Endothelial cell of umbilical vein (primary cell): ENCODE measurements around the gene PCMT1. TPM values are rescaled to one million over a fixed set of nuclear protein-coding genes. Genes with fewer than 3 reads are reported as not detected.

Experiments used
- BruUV-seq: library from RNA; stranded (reverse); fragments of 400-500 nt; replicated peaks from 2 replicates; lab custom pipeline; 2021; lab: Mats Ljungman, UMichigan
- CTCF ChIA-PET: fragments of 300-600, 350-600 bp; sonication (Branson Sonifier 250); formaldehyde crosslinking; loops from one replicate; lab custom pipeline; 2021; ENCODE audit warnings: antibody characterized with exemption, inconsistent platforms; lab: Charles Lee
- POLR2A ChIA-PET: fragments of 300-600, 350-600 bp; sonication (Branson Sonifier 250); formaldehyde crosslinking; loops from one replicate; lab custom pipeline; 2021; ENCODE audit warnings: antibody characterized with exemption, inconsistent platforms; lab: Charles Lee
- DNase-seq: peaks from one replicate; pipeline ENCODE4 v3.0.0-alpha.2; 2011; ENCODE audit warnings: low read depth, low spot score
- FAIRE-seq: peaks from 2 replicates; lab custom pipeline; 2011; peaks lifted over from hg19 to GRCh38; lab: Jason Lieb, UNC
- H2AFZ ChIP-seq: 2 replicates; pipeline ENCODE4 v1.6.0; 2012; ENCODE audit warnings: low read depth, low read length, control low read depth, inconsistent platforms
- H3K27ac ChIP-seq: 2 replicates; pipeline ENCODE4 v1.5.1; 2011; ENCODE audit warnings: low read depth, mild to moderate bottlenecking, control low read depth, low read length, moderate library complexity; ENCODE audit not compliant: insufficient read depth
- H3K27me3 ChIP-seq, 2 experiments: 2 replicates each; pipeline versions ENCODE4 v1.6.0 to v1.6.1; 2011; ENCODE audit warnings: low read length in 2 of 2, mixed read lengths in 1 of 2; ENCODE audit not compliant: control insufficient read depth in 2 of 2, insufficient read depth in 2 of 2
- H3K36me3 ChIP-seq, 2 experiments: 2 replicates in 1 of 2; 3 replicates in 1 of 2; pipeline ENCODE4 v1.5.1; 2011; ENCODE audit warnings: low read length in 2 of 2, mild to moderate bottlenecking in 1 of 2, moderate library complexity in 1 of 2; ENCODE audit not compliant: control insufficient read depth in 2 of 2, insufficient read depth in 2 of 2; ENCODE audit errors: extremely low read depth in 1 of 2
- H3K4me1 ChIP-seq: 3 replicates; pipeline ENCODE4 v1.5.1; 2011; ENCODE audit warnings: mild to moderate bottlenecking, low read length; ENCODE audit not compliant: control insufficient read depth, insufficient read depth; ENCODE audit errors: extremely low read depth
- H3K4me2 ChIP-seq: 2 replicates; pipeline ENCODE4 v1.6.1; 2011; ENCODE audit warnings: low read length, control low read depth, mixed read lengths; ENCODE audit not compliant: insufficient read depth
- H3K4me3 ChIP-seq, 3 experiments: fragments of 200-600 bp in 1 of 3; sonication (generic), shearing (Covaris generic) in 1 of 3; replicated peaks in 1 of 3; 2 replicates each; pipeline ENCODE4 v1.5.1; 2011 to 2016; ENCODE audit warnings: control low read depth in 3 of 3, low read length in 3 of 3, mild to moderate bottlenecking in 2 of 3, inconsistent platforms in 1 of 3, low read depth in 1 of 3, moderate library complexity in 1 of 3; ENCODE audit not compliant: insufficient read depth in 1 of 3
- H3K79me2 ChIP-seq: 2 replicates; pipeline ENCODE4 v1.6.0; 2012; ENCODE audit warnings: low read length, inconsistent platforms; ENCODE audit not compliant: control insufficient read depth, insufficient read depth
- H3K9ac ChIP-seq: replicated peaks from 2 replicates; pipeline ENCODE3; 2011; ENCODE audit warnings: low read length, control low read depth; ENCODE audit not compliant: insufficient read depth; ENCODE audit errors: extremely low read depth
- H3K9me1 ChIP-seq: replicated peaks from 3 replicates; pipeline ENCODE4 v1.6.0; 2011; ENCODE audit warnings: mild to moderate bottlenecking, low read length; ENCODE audit not compliant: control insufficient read depth, insufficient read depth; ENCODE audit errors: extremely low read depth
- H3K9me3 ChIP-seq: replicated peaks from 2 replicates; pipeline ENCODE4 v1.5.1; 2012; ENCODE audit warnings: low read length, inconsistent platforms; ENCODE audit not compliant: control insufficient read depth, insufficient read depth
- H4K20me1 ChIP-seq: replicated peaks from 2 replicates; pipeline ENCODE3; 2011; ENCODE audit warnings: mild to moderate bottlenecking, low read length; ENCODE audit not compliant: control insufficient read depth, insufficient read depth; ENCODE audit errors: extremely low read depth
- EZH2 ChIP-seq: IDR thresholded peaks from 2 replicates; pipeline ENCODE4 v1.6.1; 2012; ENCODE audit warnings: borderline replicate concordance, low read depth, mild to moderate bottlenecking, moderate library complexity, low read length, inconsistent platforms; ENCODE audit not compliant: severe bottlenecking
- FOS ChIP-seq: IDR thresholded peaks from 2 replicates; pipeline ENCODE4 v1.6.1; 2011; ENCODE audit warnings: mild to moderate bottlenecking, low read length, moderate library complexity, borderline replicate concordance; ENCODE audit not compliant: insufficient read depth
- GATA2 ChIP-seq: IDR thresholded peaks from 2 replicates; pipeline ENCODE4 v1.7.0; 2011; ENCODE audit warnings: low read depth, mild to moderate bottlenecking, moderate library complexity, mixed read lengths, low read length; ENCODE audit not compliant: insufficient read length, insufficient read depth
- JUN ChIP-seq: IDR thresholded peaks from 2 replicates; pipeline ENCODE4 v1.6.1; 2011; ENCODE audit warnings: borderline replicate concordance, low read depth; ENCODE audit not compliant: insufficient read length, insufficient read depth
- MYC ChIP-seq: IDR thresholded peaks from one replicate; pipeline ENCODE4 v1.6.1; 2011; ENCODE audit warnings: mild to moderate bottlenecking, low read depth, low read length
- POLR2A ChIP-seq: IDR thresholded peaks from 2 replicates; pipeline ENCODE4 v1.6.1; 2012; ENCODE audit warnings: low read depth, mild to moderate bottlenecking, control low read depth, low read length
- POLR2AphosphoS5 ChIP-seq: IDR thresholded peaks from 2 replicates; pipeline ENCODE4 v1.6.1; 2012; ENCODE audit warnings: low read depth, mild to moderate bottlenecking, control low read depth, low read length, moderate library complexity; ENCODE audit not compliant: insufficient read depth
- dilution Hi-C: fragments of 300-500 bp; cut with MboI; formaldehyde crosslinking; loops from one replicate; pipeline ENCODE4 v1.15.0; 2019; ENCODE audit warnings: low sequenced_read_pairs; ENCODE audit not compliant: extremely low pct_ligation_motif_present
- intact Hi-C: fragments of 100-400 bp; cut with micrococcal nuclease; formaldehyde crosslinking; loops from one replicate; pipeline ENCODE4 v1.10.0; 2022
- polyA plus RNA-seq, 4 experiments: library from polyadenylated mRNA; depleted of rRNA in 3 of 4; stranded (reverse) in 3 of 4; unstranded in 1 of 4; fragments of >200 nt; gene quantifications; 2 replicates each; pipeline versions ENCODE4 v1.2.1 to v1.2.3, GENCODE V29; 2011 to 2012; ENCODE audit warnings: missing spikeins in 1 of 4
- total RNA-seq: library from RNA; stranded (reverse); gene quantifications from 2 replicates; pipeline ENCODE4 v1.2.3, GENCODE V29; 2021
- TF ChIP-seq, protein P1 (sequence below): IDR thresholded peaks from 2 replicates; pipeline ENCODE4 v1.6.1; 2011; ENCODE audit not compliant: insufficient read depth, insufficient read length
- TF ChIP-seq, protein P2 (sequence below), 2 donors: IDR thresholded peaks; 1 replicate in 1 of 2; 2 replicates in 1 of 2; pipeline ENCODE4 v1.5.1; 2011; ENCODE audit warnings: low read length in 2 of 2, mild to moderate bottlenecking in 2 of 2, moderate library complexity in 2 of 2, control low read depth in 1 of 2, inconsistent platforms in 1 of 2, low read depth in 1 of 2; ENCODE audit not compliant: insufficient read depth in 1 of 2; ENCODE audit errors: extremely low read depth in 1 of 2

The PCMT1 gene
- total and polyA plus RNA-seq, 2 donors (not counting 3 experiments of a cell fraction or from before 2014, with no cell fraction given) = 95.0 to 102 TPM

DNA sequence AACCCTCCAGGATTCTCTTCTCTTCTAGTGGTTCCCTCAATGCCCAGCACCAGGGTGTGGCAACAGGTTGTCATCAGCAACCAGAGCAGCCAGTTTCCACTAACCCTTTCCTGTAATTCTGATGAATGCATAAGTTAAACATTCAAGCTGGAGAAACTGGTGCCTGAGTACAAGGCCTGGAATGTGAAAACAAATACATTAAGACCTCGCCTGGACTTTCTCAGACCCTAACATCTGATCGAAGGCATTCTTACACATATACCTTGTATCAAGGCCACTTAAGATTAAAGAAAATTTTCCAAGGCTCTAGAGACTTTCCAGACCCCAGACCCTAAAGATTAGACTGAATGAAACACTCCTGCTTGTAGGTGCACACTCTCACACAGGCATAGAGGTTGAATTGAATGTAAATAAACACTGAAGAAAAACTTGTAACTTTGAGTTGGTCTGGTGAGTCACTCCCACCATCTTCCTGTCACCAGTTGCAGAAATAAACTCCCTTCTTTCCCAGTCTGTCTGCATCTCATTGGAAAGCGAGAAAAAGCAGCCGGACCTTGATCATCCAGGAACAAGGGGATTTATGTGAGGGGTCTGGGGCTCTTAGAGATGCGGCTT lies 105.6 kb downstream of the PCMT1 start:
- Histone ChIP-seq H3K9me1 (no peaks in the 10 kb centered on the region), H3K9ac (peak overlapping the region; percentile 92), H3K27me3 (no peaks in the 10 kb centered on the region), H3K9me3 (no peaks in the 10 kb centered on the region), H3K79me2 (peaks cover 47% of the 10 kb centered on the region), H3K4me3 (peak overlapping the region; percentile 35 to 74 (median 58)), H3K4me1 (peaks cover 73% of the 10 kb centered on the region), H3K27ac (peak overlapping the region; percentile 95), H2AFZ (no peak overlapping the region), H3K4me2 (peak overlapping the region; percentile 97), H3K36me3 (no peaks in the 10 kb centered on the region), H4K20me1 (no peaks in the 10 kb centered on the region)
- intact Hi-C loops (loop anchor here (1.0 to 5.0 kb wide), 3 partner anchors 8 to 308 kb away; partner anchors contain the start of gene PPIL4), dilution Hi-C loops (no loop called here)
- peak; percentile 85 for FAIRE-seq
- ChIA-PET CTCF (interaction anchor here (1.4 to 1.6 kb wide), 2 partner anchors 9 to 15 kb away, joined by 3 to 9 read pairs; partner anchors contain the start of gene LRP11), POLR2A (no interaction called here)
- TF ChIP-seq, protein P1, sequence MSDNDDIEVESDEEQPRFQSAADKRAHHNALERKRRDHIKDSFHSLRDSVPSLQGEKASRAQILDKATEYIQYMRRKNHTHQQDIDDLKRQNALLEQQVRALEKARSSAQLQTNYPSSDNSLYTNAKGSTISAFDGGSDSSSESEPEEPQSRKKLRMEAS = no peak
- peak; percentile 84 for TF ChIP-seq FOS
- peak; percentile 61 for TF ChIP-seq JUN
- no peak for TF ChIP-seq EZH2
- peak; percentile 45 for TF ChIP-seq POLR2A
- BruUV-seq = no TSS peak
- DNase-seq = peak; percentile 93

DNA sequence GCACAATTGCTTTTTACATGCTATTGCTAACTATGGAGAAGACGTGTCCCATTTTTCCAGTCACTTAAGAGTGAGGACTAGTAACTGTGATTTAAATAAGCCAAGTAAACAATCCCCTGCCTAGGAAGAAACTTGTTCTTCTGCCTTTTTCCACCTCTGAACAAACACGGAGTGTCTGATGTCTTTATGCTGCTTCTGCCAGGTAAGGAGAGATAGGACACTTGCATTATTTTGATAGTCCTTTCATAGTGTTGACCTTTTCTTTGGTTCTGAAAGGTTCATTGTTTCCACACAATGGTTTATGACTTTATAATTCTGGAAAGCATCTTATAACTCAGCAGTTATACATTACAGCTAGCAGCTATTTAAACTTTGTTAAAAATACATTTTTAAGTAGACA lies 106.2 kb downstream of the PCMT1 start:
- no peaks in the 10 kb centered on the region for H3K9me3 ChIP-seq
- H3K9ac ChIP-seq = peak overlapping the region; percentile 92
- TF ChIP-seq POLR2A (no peak), EZH2 (no peak), JUN (no peak), FOS (no peak), MYC (no peak), POLR2AphosphoS5 (no peak), GATA2 (no peak)
- TF ChIP-seq, protein P1 = no peak
- TF ChIP-seq, protein P2, sequence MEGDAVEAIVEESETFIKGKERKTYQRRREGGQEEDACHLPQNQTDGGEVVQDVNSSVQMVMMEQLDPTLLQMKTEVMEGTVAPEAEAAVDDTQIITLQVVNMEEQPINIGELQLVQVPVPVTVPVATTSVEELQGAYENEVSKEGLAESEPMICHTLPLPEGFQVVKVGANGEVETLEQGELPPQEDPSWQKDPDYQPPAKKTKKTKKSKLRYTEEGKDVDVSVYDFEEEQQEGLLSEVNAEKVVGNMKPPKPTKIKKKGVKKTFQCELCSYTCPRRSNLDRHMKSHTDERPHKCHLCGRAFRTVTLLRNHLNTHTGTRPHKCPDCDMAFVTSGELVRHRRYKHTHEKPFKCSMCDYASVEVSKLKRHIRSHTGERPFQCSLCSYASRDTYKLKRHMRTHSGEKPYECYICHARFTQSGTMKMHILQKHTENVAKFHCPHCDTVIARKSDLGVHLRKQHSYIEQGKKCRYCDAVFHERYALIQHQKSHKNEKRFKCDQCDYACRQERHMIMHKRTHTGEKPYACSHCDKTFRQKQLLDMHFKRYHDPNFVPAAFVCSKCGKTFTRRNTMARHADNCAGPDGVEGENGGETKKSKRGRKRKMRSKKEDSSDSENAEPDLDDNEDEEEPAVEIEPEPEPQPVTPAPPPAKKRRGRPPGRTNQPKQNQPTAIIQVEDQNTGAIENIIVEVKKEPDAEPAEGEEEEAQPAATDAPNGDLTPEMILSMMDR (IDR thresholded peaks at IDR 0.05; ENCODE audit: extremely low read depth in 1 of 2, insufficient read depth in 1 of 2, low read depth in 1 of 2, low read length in 2 of 2) = no peak
- no peak overlapping the region for H2AFZ ChIP-seq
- peaks cover 74% of the 10 kb centered on the region for H3K4me1 ChIP-seq
- DNase-seq (peak; percentile 60), FAIRE-seq (no peak)
- H3K4me3 ChIP-seq = peak overlapping the region; percentile 35 to 74 (median 58)
- no peaks in the 10 kb centered on the region for H3K36me3 ChIP-seq
- CTCF ChIA-PET = interaction anchor here (1.3 to 1.7 kb wide), 3 partner anchors 9 to 20 kb away, joined by 6 to 8 read pairs (median 6); no protein-coding TSS in a partner anchor
- TSS peak; percentile 47 for BruUV-seq
- no peaks in the 10 kb centered on the region for H3K9me1 ChIP-seq
- POLR2A ChIA-PET = interaction anchor here (1.0 kb wide), 1 partner anchor 8 kb away, joined by 3 read pairs; no protein-coding TSS in a partner anchor
- dilution Hi-C loops (no loop called here), intact Hi-C loops (loop anchor here (1.0 to 5.0 kb wide), 3 partner anchors 8 to 308 kb away; partner anchors contain the start of gene PPIL4)
- peaks cover 49% of the 10 kb centered on the region for H3K79me2 ChIP-seq
- H3K27me3 ChIP-seq = no peaks in the 10 kb centered on the region
- peak overlapping the region; percentile 95 for H3K27ac ChIP-seq
- H4K20me1 ChIP-seq = no peaks in the 10 kb centered on the region
- H3K4me2 ChIP-seq = peak overlapping the region; percentile 97
